Fibroblast of lung (primary cell): ENCODE results near the gene APOH. TPM values are rescaled to one million over a fixed set of nuclear protein-coding genes. Genes with fewer than 3 reads are reported as not detected.

Source experiments
- DNase-seq, 2 donors: peaks; one replicate each; pipeline versions ENCODE4 v3.0.0 to v3.0.0-alpha.2; 2010; ENCODE audit warnings: low read depth in 2 of 2
- H2AFZ ChIP-seq: 2 replicates; pipeline ENCODE4 v1.5.1; 2012; ENCODE audit warnings: low read length, control low read depth, inconsistent platforms
- H3K27ac ChIP-seq: 2 replicates; pipeline ENCODE4 v1.5.1; 2011; ENCODE audit warnings: low read length, control low read depth; ENCODE audit not compliant: insufficient read depth
- H3K27me3 ChIP-seq: 2 replicates; pipeline ENCODE4 v1.5.1; 2011; ENCODE audit warnings: mild to moderate bottlenecking, low read length; ENCODE audit not compliant: control insufficient read depth, insufficient read depth
- H3K36me3 ChIP-seq: 2 replicates; pipeline ENCODE4 v1.5.1; 2011; ENCODE audit warnings: low read length; ENCODE audit not compliant: control insufficient read depth, insufficient read depth
- H3K4me1 ChIP-seq: 2 replicates; pipeline ENCODE4 v1.5.1; 2011; ENCODE audit warnings: low read length; ENCODE audit not compliant: control insufficient read depth, insufficient read depth; ENCODE audit errors: extremely low read depth
- H3K4me2 ChIP-seq: 2 replicates; pipeline ENCODE4 v1.5.1; 2011; ENCODE audit warnings: low read length, control low read depth; ENCODE audit not compliant: insufficient read depth; ENCODE audit errors: extremely low read depth
- H3K4me3 ChIP-seq, 4 experiments: fragments of 200-600 bp in 1 of 4; sonication (generic) in 1 of 4; replicated peaks in 1 of 4; 2 replicates each; pipeline ENCODE4 v1.5.1; 2011 to 2016; ENCODE audit warnings: low read length in 4 of 4, low read depth in 3 of 4, mild to moderate bottlenecking in 3 of 4, control low read depth in 2 of 4, inconsistent platforms in 1 of 4, mixed read lengths in 1 of 4; ENCODE audit not compliant: insufficient read depth in 1 of 4; ENCODE audit errors: control extremely low read depth in 1 of 4
- H3K79me2 ChIP-seq: 2 replicates; pipeline ENCODE4 v1.5.1; 2012; ENCODE audit warnings: mild to moderate bottlenecking, low read length, inconsistent platforms; ENCODE audit not compliant: control insufficient read depth, insufficient read depth
- H3K9ac ChIP-seq: 2 replicates; pipeline ENCODE4 v1.5.1; 2011; ENCODE audit warnings: mild to moderate bottlenecking, low read length, control low read depth; ENCODE audit not compliant: insufficient read depth
- H3K9me3 ChIP-seq: 2 replicates; pipeline ENCODE4 v1.5.1; 2012; ENCODE audit warnings: low read depth, low read length; ENCODE audit not compliant: control insufficient read depth, insufficient read depth
- H4K20me1 ChIP-seq: 2 replicates; pipeline ENCODE4 v1.5.1; 2011; ENCODE audit warnings: low read length; ENCODE audit not compliant: control insufficient read depth, insufficient read depth; ENCODE audit errors: extremely low read depth
- EZH2 ChIP-seq: IDR thresholded peaks from 2 replicates; pipeline ENCODE4 v1.5.1; 2012; ENCODE audit warnings: low read length, control low read depth, mild to moderate bottlenecking; ENCODE audit errors: missing control alignments
- polyA plus RNA-seq, 2 donors: library from polyadenylated mRNA; depleted of rRNA in 1 of 2; stranded (reverse) in 1 of 2; unstranded in 1 of 2; fragments of >200 nt; gene quantifications; 2 replicates each; pipeline ENCODE4 v1.2.1, GENCODE V29; 2011 to 2012; ENCODE audit warnings: missing spikeins in 1 of 2
- total RNA-seq: library from RNA; depleted of rRNA; stranded (reverse); fragments of >200 nt; gene quantifications from 2 replicates; pipeline ENCODE4 v1.2.1, GENCODE V29; 2014
- TF ChIP-seq, protein P1 (sequence below), 2 donors: IDR thresholded peaks in 1 of 2; conservative IDR thresholded peaks in 1 of 2; 1 replicate in 1 of 2; 2 replicates in 1 of 2; pipeline ENCODE4 v1.5.1; 2011 to 2012; ENCODE audit warnings: low read length in 2 of 2, control low read depth in 1 of 2, inconsistent platforms in 1 of 2, low read depth in 1 of 2, mild to moderate bottlenecking in 1 of 2

APOH gene
- total and polyA plus RNA-seq, 2 donors (not counting 1 experiment from before 2014, with no cell fraction given), result not detected

DNA sequence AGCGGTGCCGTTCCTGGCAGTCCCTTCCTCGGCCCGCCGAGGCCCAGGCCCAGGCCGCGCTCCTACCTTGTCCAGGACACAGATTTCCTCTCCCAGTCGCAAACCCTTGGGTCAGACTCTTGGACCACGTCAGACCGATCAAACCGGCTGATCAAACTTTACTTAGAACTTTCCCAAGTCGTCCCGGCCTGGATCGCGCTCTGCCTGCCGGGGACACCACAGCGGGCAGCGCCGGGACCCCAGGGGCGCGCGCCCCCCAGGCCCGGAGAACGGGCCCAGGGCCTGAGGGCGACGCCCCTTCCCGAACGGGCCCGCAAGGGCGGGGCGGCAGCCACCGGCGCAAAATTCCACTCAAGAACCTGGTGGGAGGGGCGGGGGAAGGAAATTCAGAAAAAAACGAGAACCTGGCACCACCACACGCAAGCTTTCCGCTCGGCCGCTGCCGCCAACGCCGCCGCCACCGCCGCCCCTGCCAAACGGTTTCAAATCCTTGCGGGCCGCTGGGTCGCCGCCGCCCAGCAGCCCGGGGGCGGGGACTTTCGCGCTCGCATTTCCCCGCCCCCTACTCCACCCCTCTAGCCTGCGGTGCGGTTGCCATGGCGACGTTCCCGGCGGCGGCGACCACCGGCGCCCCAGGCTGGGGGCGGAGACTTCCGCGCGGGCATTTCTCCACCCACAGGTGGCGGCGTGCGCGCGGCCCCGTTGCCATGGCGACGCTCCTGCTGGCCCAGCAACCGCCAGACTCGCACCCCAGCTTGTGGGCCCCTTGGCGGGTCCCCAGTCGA is 37.4 kb downstream of the APOH start, which contains the start of gene CEP112:
Gene CEP112, minus strand, starts transcription at position 541 of the 785 bp plus-strand sequence.
- TF ChIP-seq EZH2, result no peak
- TF ChIP-seq, protein P1, sequence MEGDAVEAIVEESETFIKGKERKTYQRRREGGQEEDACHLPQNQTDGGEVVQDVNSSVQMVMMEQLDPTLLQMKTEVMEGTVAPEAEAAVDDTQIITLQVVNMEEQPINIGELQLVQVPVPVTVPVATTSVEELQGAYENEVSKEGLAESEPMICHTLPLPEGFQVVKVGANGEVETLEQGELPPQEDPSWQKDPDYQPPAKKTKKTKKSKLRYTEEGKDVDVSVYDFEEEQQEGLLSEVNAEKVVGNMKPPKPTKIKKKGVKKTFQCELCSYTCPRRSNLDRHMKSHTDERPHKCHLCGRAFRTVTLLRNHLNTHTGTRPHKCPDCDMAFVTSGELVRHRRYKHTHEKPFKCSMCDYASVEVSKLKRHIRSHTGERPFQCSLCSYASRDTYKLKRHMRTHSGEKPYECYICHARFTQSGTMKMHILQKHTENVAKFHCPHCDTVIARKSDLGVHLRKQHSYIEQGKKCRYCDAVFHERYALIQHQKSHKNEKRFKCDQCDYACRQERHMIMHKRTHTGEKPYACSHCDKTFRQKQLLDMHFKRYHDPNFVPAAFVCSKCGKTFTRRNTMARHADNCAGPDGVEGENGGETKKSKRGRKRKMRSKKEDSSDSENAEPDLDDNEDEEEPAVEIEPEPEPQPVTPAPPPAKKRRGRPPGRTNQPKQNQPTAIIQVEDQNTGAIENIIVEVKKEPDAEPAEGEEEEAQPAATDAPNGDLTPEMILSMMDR (conservative IDR thresholded peaks at IDR 0.05 in 1 of 2, IDR thresholded peaks at IDR 0.05 in 1 of 2; ENCODE audit: low read depth in 1 of 2, low read length in 2 of 2), result no peak

DNA sequence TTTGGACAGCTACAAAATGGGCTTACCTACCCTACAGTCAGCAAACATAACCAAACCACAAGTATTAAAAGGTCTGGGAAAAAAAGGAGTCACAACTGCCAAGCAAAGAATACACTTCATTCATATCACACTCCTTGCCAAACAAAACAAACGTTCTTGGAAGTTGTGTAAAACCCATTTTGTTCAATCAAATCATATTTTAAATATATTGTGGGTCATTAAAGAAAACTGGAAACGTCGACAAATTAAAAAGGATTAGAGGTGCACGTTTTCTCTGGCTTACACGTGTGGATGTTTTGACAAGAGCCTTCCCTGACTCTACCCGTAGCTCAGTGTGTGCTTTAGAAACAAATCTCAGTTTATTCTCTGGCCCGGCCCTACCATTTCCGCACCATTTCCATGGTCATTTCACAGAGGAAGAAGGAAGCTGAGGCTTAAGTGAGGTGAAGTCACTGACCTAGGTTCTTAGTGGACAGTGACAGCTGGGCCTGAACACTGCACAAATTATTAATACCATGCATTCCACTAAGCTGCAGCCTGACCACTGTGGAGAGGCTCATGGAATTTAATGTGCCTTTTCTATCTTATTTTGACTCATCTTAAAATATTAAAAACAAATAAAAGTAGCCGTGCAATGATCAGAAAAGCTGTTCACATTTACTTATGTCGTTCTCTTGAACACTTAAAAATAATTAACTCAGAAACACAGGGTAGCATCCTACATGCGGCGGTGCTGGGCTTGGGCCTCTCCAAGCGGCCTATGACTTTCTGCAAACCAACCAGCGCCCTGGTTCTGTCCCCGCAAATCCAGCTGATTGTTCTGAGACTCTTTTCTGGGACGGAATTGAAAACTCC is 38.2 kb downstream of the APOH start:
- H3K27me3 ChIP-seq, result no peaks in the 10 kb centered on the region
- no peaks in the 10 kb centered on the region for H4K20me1 ChIP-seq
- no peaks in the 10 kb centered on the region for H3K9me3 ChIP-seq
- peaks cover 2% of the 10 kb centered on the region for H3K4me1 ChIP-seq
- H3K4me3 ChIP-seq, result peak overlapping the region; percentile 57 to 83 (median 68)
- TF ChIP-seq EZH2, result no peak
- TF ChIP-seq, protein P1 (conservative IDR thresholded peaks at IDR 0.05 in 1 of 2, IDR thresholded peaks at IDR 0.05 in 1 of 2; ENCODE audit: low read depth in 1 of 2, low read length in 2 of 2), result no peak
- H3K4me2 ChIP-seq, result peak overlapping the region; percentile 81
- peaks cover 3% of the 10 kb centered on the region for H3K79me2 ChIP-seq
- H3K9ac ChIP-seq, result peak overlapping the region; percentile 72
- peak overlapping the region; percentile 73 for H2AFZ ChIP-seq
- peak; percentile 75 to 84 for DNase-seq
- H3K36me3 ChIP-seq, result no peaks in the 10 kb centered on the region
- H3K27ac ChIP-seq, result peak overlapping the region; percentile 33

More for the DNA sequence above, 37.4 kb downstream of the APOH start, which contains the start of gene CEP112:
- Histone ChIP-seq H3K4me2 (peak within 1 kb of the TSS; percentile 81), H3K27ac (peak within 1 kb of the TSS; percentile 33), H3K4me3 (peak within 1 kb of the TSS; percentile 57 to 83 (median 68)), H4K20me1 (no peaks in the 10 kb centered on the region), H3K4me1 (peaks cover 2% of the 10 kb centered on the region), H2AFZ (peak within 1 kb of the TSS; percentile 73), H3K36me3 (no peaks in the 10 kb centered on the region), H3K9ac (peak within 1 kb of the TSS; percentile 72), H3K27me3 (no peaks in the 10 kb centered on the region), H3K9me3 (no peaks in the 10 kb centered on the region), H3K79me2 (peaks cover 3% of the 10 kb centered on the region)
- DNase-seq, result peak; percentile 54 to 72

- Histone ChIP-seq H3K9me3 (no peaks in the 10 kb centered on the region), H3K27ac (no peak overlapping the region), H3K27me3 (no peaks in the 10 kb centered on the region), H4K20me1 (no peaks in the 10 kb centered on the region), H3K4me3 (no peak overlapping the region), H2AFZ (no peak overlapping the region), H3K4me1 (peaks cover 2% of the 10 kb centered on the region), H3K9ac (no peak overlapping the region), H3K79me2 (peaks cover 3% of the 10 kb centered on the region), H3K36me3 (no peaks in the 10 kb centered on the region), H3K4me2 (no peak overlapping the region)
- TF ChIP-seq, protein P1 (conservative IDR thresholded peaks at IDR 0.05 in 1 of 2, IDR thresholded peaks at IDR 0.05 in 1 of 2; ENCODE audit: low read depth in 1 of 2, low read length in 2 of 2), result no peak
- TF ChIP-seq EZH2, result no peak
- no peak for DNase-seq
Observed at GRCh38 chr17:66187718-66188117, 41.5 kb downstream of the APOH start.
